Breast epithelium (tissue), 4 donors: Measurements from ENCODE around the gene GRK5. TPM values are rescaled to one million over a fixed set of nuclear protein-coding genes. Genes with fewer than 3 reads are reported as not detected.

Experiments used
- DNase-seq, 2 donors: peaks; one replicate each; pipeline ENCODE4 v3.0.0-alpha.2; 2019; ENCODE audit warnings: low spot score in 2 of 2
- H3K27ac ChIP-seq, 2 donors: fragments of 200-600 bp; sonication (generic) in 1 of 2; one replicate each; pipeline ENCODE4 v1.5.1; 2016 to 2019; ENCODE audit warnings: mild to moderate bottlenecking in 1 of 2
- H3K27me3 ChIP-seq, 2 donors: fragments of 200-600 bp; sonication (generic) in 1 of 2; one replicate each; pipeline versions ENCODE4 v1.5.1 to v1.6.0; 2017 to 2019; ENCODE audit warnings: control low read depth in 1 of 2, mild to moderate bottlenecking in 1 of 2
- H3K36me3 ChIP-seq: fragments of 200-600 bp; one replicate; pipeline ENCODE4 v1.5.1; 2019
- H3K4me1 ChIP-seq, 2 donors: fragments of 200-600 bp; sonication (generic); one replicate each; pipeline ENCODE4 v1.5.1; 2016 to 2019; ENCODE audit warnings: control low read depth in 1 of 2
- H3K4me3 ChIP-seq, 3 donors: fragments of 200-600 bp; sonication (generic); 1 replicate in 2 of 3; 2 replicates in 1 of 3; pipeline ENCODE4 v1.5.1; 2016 to 2019; ENCODE audit warnings: mild to moderate bottlenecking in 3 of 3, moderate library complexity in 2 of 3
- H3K9me3 ChIP-seq, 2 donors: fragments of 200-600 bp; sonication (generic) in 1 of 2; one replicate each; pipeline ENCODE4 v1.5.1; 2016 to 2019; ENCODE audit warnings: control low read depth in 1 of 2
- POLR2A ChIP-seq: fragments of 450-650 bp; IDR thresholded peaks from one replicate; pipeline ENCODE4 v1.6.1; 2016; ENCODE audit warnings: antibody characterized with exemption, mild to moderate bottlenecking, moderate library complexity
- POLR2AphosphoS5 ChIP-seq, 3 donors: sonication (generic); formaldehyde crosslinking; IDR thresholded peaks; one replicate each; pipeline ENCODE4 v1.6.1; 2017; ENCODE audit warnings: antibody characterized with exemption in 3 of 3
- intact Hi-C: fragments of 100-400 bp; cut with DNase I; formaldehyde crosslinking; loops from one replicate; pipeline ENCODE4 v1.15.1; 2023; ENCODE audit warnings: low total_unique reads
- total RNA-seq, 3 donors: library from RNA; depleted of rRNA; stranded (reverse); fragments of >200 nt; gene quantifications; one replicate each; pipeline ENCODE4 v1.1.0, GENCODE V29; 2016
- TF ChIP-seq, protein P1 (sequence below), 3 donors: fragments of 450-650 bp; IDR thresholded peaks; one replicate each; pipeline ENCODE4 v1.5.1; 2016 to 2017; ENCODE audit warnings: antibody characterized with exemption in 3 of 3, mild to moderate bottlenecking in 3 of 3, moderate library complexity in 3 of 3

GRK5 gene
- total RNA-seq, 3 donors from 2014 or later, result 14.9 to 20.6 (median 15.2) TPM

DNA sequence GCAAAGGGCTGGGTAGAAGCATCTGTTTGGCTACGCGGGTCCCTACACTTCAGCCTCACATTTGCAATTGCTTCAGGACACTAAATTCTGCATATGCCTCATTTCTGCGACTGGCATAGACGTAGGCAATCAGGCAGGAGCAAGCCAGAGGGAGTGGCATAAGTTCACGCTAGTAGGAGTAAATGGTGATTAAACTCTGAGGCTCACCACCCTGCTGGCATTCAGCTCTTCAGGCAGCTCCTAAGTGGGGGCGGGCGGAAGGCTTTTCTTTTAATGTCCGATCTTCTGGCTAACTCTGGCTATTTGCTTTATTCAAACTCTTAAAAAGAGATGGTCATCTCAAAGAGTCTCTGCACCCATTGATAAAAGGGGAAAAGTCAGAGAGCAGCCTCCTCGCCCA lies 289.9 kb downstream of the GRK5 start:
- TF ChIP-seq POLR2AphosphoS5 (IDR thresholded peaks at IDR 0.05) (no peak), POLR2A (no peak)
- TF ChIP-seq, protein P1, sequence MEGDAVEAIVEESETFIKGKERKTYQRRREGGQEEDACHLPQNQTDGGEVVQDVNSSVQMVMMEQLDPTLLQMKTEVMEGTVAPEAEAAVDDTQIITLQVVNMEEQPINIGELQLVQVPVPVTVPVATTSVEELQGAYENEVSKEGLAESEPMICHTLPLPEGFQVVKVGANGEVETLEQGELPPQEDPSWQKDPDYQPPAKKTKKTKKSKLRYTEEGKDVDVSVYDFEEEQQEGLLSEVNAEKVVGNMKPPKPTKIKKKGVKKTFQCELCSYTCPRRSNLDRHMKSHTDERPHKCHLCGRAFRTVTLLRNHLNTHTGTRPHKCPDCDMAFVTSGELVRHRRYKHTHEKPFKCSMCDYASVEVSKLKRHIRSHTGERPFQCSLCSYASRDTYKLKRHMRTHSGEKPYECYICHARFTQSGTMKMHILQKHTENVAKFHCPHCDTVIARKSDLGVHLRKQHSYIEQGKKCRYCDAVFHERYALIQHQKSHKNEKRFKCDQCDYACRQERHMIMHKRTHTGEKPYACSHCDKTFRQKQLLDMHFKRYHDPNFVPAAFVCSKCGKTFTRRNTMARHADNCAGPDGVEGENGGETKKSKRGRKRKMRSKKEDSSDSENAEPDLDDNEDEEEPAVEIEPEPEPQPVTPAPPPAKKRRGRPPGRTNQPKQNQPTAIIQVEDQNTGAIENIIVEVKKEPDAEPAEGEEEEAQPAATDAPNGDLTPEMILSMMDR (IDR thresholded peaks at IDR 0.05), result no peak
- no peak for DNase-seq
- intact Hi-C loops, result no loop called here
- no peak overlapping the region for H3K27ac ChIP-seq
- no peaks in the 10 kb centered on the region for H3K36me3 ChIP-seq
- no peaks in the 10 kb centered on the region for H3K9me3 ChIP-seq
- no peak overlapping the region for H3K4me3 ChIP-seq
- no peaks in the 10 kb centered on the region for H3K27me3 ChIP-seq
- no peaks in the 10 kb centered on the region for H3K4me1 ChIP-seq

- DNase-seq, result no peak
- no peaks in the 10 kb centered on the region for H3K4me1 ChIP-seq
- intact Hi-C loops, result no loop called here
- no peaks in the 10 kb centered on the region for H3K36me3 ChIP-seq
- TF ChIP-seq, protein P1 (IDR thresholded peaks at IDR 0.05), result no peak
- TF ChIP-seq POLR2A (no peak), POLR2AphosphoS5 (IDR thresholded peaks at IDR 0.05) (no peak)
- H3K4me3 ChIP-seq, result no peak overlapping the region
- no peaks in the 10 kb centered on the region for H3K9me3 ChIP-seq
- peak overlapping the region in 1 of 2 donors; percentile 59 for H3K27ac ChIP-seq
- H3K27me3 ChIP-seq, result no peaks in the 10 kb centered on the region
Observed at GRCh38 chr10:119498889-119499676, 291.7 kb downstream of the GRK5 start.

DNA sequence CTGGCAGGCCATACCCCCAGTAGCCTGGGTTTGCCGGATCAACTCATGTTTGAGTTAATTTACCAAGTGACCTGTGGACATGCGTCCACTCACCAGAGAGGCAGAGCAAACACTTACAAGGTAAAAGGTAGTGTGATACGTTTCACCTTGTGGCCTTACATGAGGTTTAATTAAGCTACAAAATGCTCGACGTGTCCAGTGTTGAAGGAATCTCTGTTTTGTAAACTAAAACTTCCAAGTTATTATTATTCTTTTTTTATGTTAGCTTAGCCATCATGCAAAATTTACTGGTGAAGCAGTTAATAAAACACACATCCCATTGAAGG lies 292.3 kb downstream of the GRK5 start:
- H3K4me1 ChIP-seq, result no peaks in the 10 kb centered on the region
- H3K9me3 ChIP-seq, result no peaks in the 10 kb centered on the region
- no peak for DNase-seq
- intact Hi-C loops, result no loop called here
- H3K27ac ChIP-seq, result no peak overlapping the region
- H3K27me3 ChIP-seq, result no peaks in the 10 kb centered on the region
- TF ChIP-seq, protein P1 (IDR thresholded peaks at IDR 0.05), result no peak
- no peak for TF ChIP-seq POLR2A
- TF ChIP-seq POLR2AphosphoS5 (IDR thresholded peaks at IDR 0.05), result no peak
- no peaks in the 10 kb centered on the region for H3K36me3 ChIP-seq
- H3K4me3 ChIP-seq, result no peak overlapping the region

GRCh38 chr10:119500123-119500795 lies 292.9 kb downstream of the GRK5 start:
- intact Hi-C loops, result no loop called here
- Histone ChIP-seq H3K9me3 (no peaks in the 10 kb centered on the region), H3K27me3 (no peaks in the 10 kb centered on the region), H3K4me3 (no peak overlapping the region), H3K4me1 (no peaks in the 10 kb centered on the region), H3K27ac (no peak overlapping the region), H3K36me3 (no peaks in the 10 kb centered on the region)
- DNase-seq, result no peak
- TF ChIP-seq POLR2AphosphoS5 (IDR thresholded peaks at IDR 0.05) (no peak), POLR2A (no peak)
- TF ChIP-seq, protein P1 (IDR thresholded peaks at IDR 0.05), result no peak

DNA sequence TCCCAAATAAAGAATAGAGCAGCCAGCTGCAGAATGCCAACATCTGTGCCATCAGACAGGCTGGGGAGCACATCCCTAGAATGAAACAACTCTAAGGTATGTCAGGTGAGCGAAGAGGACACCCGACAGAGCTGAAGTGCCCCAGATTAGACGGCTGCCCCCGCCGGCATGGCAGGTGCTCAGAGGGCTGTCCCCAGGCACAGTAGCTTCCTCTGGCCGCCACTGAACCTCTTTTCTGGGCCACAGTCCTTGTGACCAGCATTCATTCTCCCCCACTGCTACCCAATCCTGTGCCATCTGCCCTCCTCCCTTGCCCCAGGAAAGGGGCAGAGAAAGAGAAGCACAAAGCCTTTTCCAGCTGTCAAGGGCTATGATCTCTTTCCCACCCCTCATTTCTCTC lies 293.4 kb downstream of the GRK5 start:
- Histone ChIP-seq H3K27me3 (no peaks in the 10 kb centered on the region), H3K36me3 (no peaks in the 10 kb centered on the region), H3K4me3 (no peak overlapping the region), H3K9me3 (no peaks in the 10 kb centered on the region), H3K4me1 (no peaks in the 10 kb centered on the region), H3K27ac (no peak overlapping the region)
- TF ChIP-seq, protein P1 (IDR thresholded peaks at IDR 0.05), result no peak
- TF ChIP-seq POLR2AphosphoS5 (IDR thresholded peaks at IDR 0.05), result no peak
- no peak for TF ChIP-seq POLR2A
- intact Hi-C loops, result no loop called here
- no peak for DNase-seq
